GM19328 (cell line): ENCODE results near the gene GOLPH3.
"Not testable (repeated sequence)": the region's sequence is repeated elsewhere in the genome, so short reads cannot be mapped to it uniquely, and the experiment has no call there.

Source experiments
- ATAC-seq: cut with Tn5 transposase; IDR thresholded peaks from one replicate; pipeline ENCODE4 v1.9.1; 2021; ENCODE audit warnings: mild to moderate bottlenecking, moderate library complexity; ENCODE audit not compliant: unreplicated experiment

Gene GOLPH3

GRCh38 chr5:32174011-32174870, at the start of gene GOLPH3:
TSS of gene GOLPH3 (minus strand) at chr5:32174319. CDS start at chr5:32174034, 285 bp downstream.
- peak; percentile 83 for ATAC-seq

GRCh38 chr5:32222723-32223470, 48.8 kb upstream of the GOLPH3 start:
- ATAC-seq = no peak

GRCh38 chr5:32217886-32218396, 43.8 kb upstream of the GOLPH3 start:
- no peak for ATAC-seq

GRCh38 chr5:32214344-32214743, 40.2 kb upstream of the GOLPH3 start:
- ATAC-seq = not testable (repeated sequence)

GRCh38 chr5:32210151-32210550, 36.0 kb upstream of the GOLPH3 start:
- ATAC-seq = no peak

- not testable (repeated sequence) for ATAC-seq
Measured at GRCh38 chr5:32208837-32209236, 34.7 kb upstream of the GOLPH3 start.

GRCh38 chr5:32207355-32207634, 33.2 kb upstream of the GOLPH3 start:
- no peak for ATAC-seq

GRCh38 chr5:32206509-32207354, 32.6 kb upstream of the GOLPH3 start:
- no peak for ATAC-seq

GRCh38 chr5:32206053-32206452, 31.9 kb upstream of the GOLPH3 start:
- ATAC-seq = no peak

- no peak for ATAC-seq
Measured at GRCh38 chr5:32202394-32202793, 28.3 kb upstream of the GOLPH3 start.

GRCh38 chr5:32201122-32201753, 27.1 kb upstream of the GOLPH3 start:
- no peak for ATAC-seq

GRCh38 chr5:32197032-32197431, 22.9 kb upstream of the GOLPH3 start:
- ATAC-seq = no peak

GRCh38 chr5:32195265-32195664, 21.1 kb upstream of the GOLPH3 start:
- ATAC-seq = no peak

GRCh38 chr5:32193591-32193990, 19.5 kb upstream of the GOLPH3 start:
- no peak for ATAC-seq

GRCh38 chr5:32190095-32190494, 16.0 kb upstream of the GOLPH3 start:
- ATAC-seq = no peak

- no peak for ATAC-seq
Measured at GRCh38 chr5:32187675-32188074, 13.6 kb upstream of the GOLPH3 start.

- ATAC-seq = peak; percentile 73
Measured at GRCh38 chr5:32182463-32183063, 8.4 kb upstream of the GOLPH3 start.

GRCh38 chr5:32173267-32174010, 680 bp downstream of the GOLPH3 start:
- peak; percentile 11 for ATAC-seq

GRCh38 chr5:32172923-32173266, 1.2 kb downstream of the GOLPH3 start:
- ATAC-seq = no peak
